SKM-1 (cell line): ENCODE results near the gene KRTAP9-1.
"Not testable (repeated sequence)": the region's sequence is repeated elsewhere in the genome, so short reads cannot be mapped to it uniquely, and the experiment has no call there.

Experiments
- DNase-seq: peaks from one replicate; lab custom pipeline; 2025; ENCODE audit not compliant: unreplicated experiment; lab: John Stamatoyannopoulos, UW

KRTAP9-1 gene

GRCh38 chr17:41189837-41190318 is at the start of gene KRTAP9-1:
Gene KRTAP9-1 (plus strand): TSS chr17:41189887. CDS start chr17:41189887, 0 bp downstream.
- not testable (repeated sequence) for DNase-seq

- DNase-seq, result no peak
Measured at GRCh38 chr17:41140360-41141131, 49.1 kb upstream of the KRTAP9-1 start, which contains the start of gene KRTAP4-6. Gene KRTAP4-6 (minus strand): TSS chr17:41140544. CDS start chr17:41140487, 57 bp downstream.

GRCh38 chr17:41141361-41141760 is 48.3 kb upstream of the KRTAP9-1 start:
- DNase-seq, result no peak

GRCh38 chr17:41144846-41145245 is 44.8 kb upstream of the KRTAP9-1 start:
- no peak for DNase-seq

GRCh38 chr17:41145261-41145660 is 44.4 kb upstream of the KRTAP9-1 start:
- no peak for DNase-seq

- no peak for DNase-seq
Measured at GRCh38 chr17:41147531-41148204, 42.0 kb upstream of the KRTAP9-1 start.

- not testable (repeated sequence) for DNase-seq
Measured at GRCh38 chr17:41148971-41149651, 40.6 kb upstream of the KRTAP9-1 start.

- DNase-seq, result no peak
Measured at GRCh38 chr17:41149652-41149985, 40.1 kb upstream of the KRTAP9-1 start, which contains the start of gene KRTAP4-5. Gene KRTAP4-5 (minus strand): TSS chr17:41149825. CDS start chr17:41149767, 58 bp downstream.

GRCh38 chr17:41150026-41150425 is 39.7 kb upstream of the KRTAP9-1 start:
- DNase-seq, result no peak

- DNase-seq, result no peak
Measured at GRCh38 chr17:41151525-41151924, 38.2 kb upstream of the KRTAP9-1 start.

- DNase-seq, result no peak
Measured at GRCh38 chr17:41153856-41154255, 35.8 kb upstream of the KRTAP9-1 start.

GRCh38 chr17:41160190-41160589 is 29.5 kb upstream of the KRTAP9-1 start:
- not testable (repeated sequence) for DNase-seq

GRCh38 chr17:41160648-41161047 is 29.0 kb upstream of the KRTAP9-1 start, which contains the start of gene KRTAP4-4:
Gene KRTAP4-4 (minus strand): TSS chr17:41160748. CDS start chr17:41160691, 57 bp downstream.
- no peak for DNase-seq

- DNase-seq, result no peak
Measured at GRCh38 chr17:41163828-41164227, 25.9 kb upstream of the KRTAP9-1 start.

- DNase-seq, result no peak
Measured at GRCh38 chr17:41167561-41167960, 22.1 kb upstream of the KRTAP9-1 start.

- DNase-seq, result no peak
Measured at GRCh38 chr17:41168121-41168520, 21.6 kb upstream of the KRTAP9-1 start, which contains the start of gene KRTAP4-3. Gene KRTAP4-3 (minus strand): TSS chr17:41168221. CDS start chr17:41168172, 49 bp downstream.

- no peak for DNase-seq
Measured at GRCh38 chr17:41171886-41172285, 17.8 kb upstream of the KRTAP9-1 start.

- no peak for DNase-seq
Measured at GRCh38 chr17:41176744-41177387, 12.8 kb upstream of the KRTAP9-1 start.

GRCh38 chr17:41177727-41178271 is 11.9 kb upstream of the KRTAP9-1 start, which contains the start of gene KRTAP4-2:
Gene KRTAP4-2 (minus strand): TSS chr17:41178221. CDS start chr17:41178164, 57 bp downstream.
- no peak for DNase-seq

- DNase-seq, result no peak
Measured at GRCh38 chr17:41178341-41178740, 11.3 kb upstream of the KRTAP9-1 start.
